Breast epithelium (tissue), 3 donors: Measurements from ENCODE around the gene CLMN.

Experiments
- CTCF ChIP-seq, 3 donors: fragments of 450-650 bp; IDR thresholded peaks; one replicate each; pipeline ENCODE4 v1.5.1; 2016 to 2017; ENCODE audit warnings: antibody characterized with exemption in 3 of 3, mild to moderate bottlenecking in 3 of 3, moderate library complexity in 3 of 3
- POLR2AphosphoS5 ChIP-seq, 3 donors: sonication (generic); formaldehyde crosslinking; IDR thresholded peaks; one replicate each; pipeline ENCODE4 v1.6.1; 2017; ENCODE audit warnings: antibody characterized with exemption in 3 of 3

GRCh38 chr14:95257521-95257920 lies 62.2 kb downstream of the CLMN start:
- TF ChIP-seq CTCF (IDR thresholded peaks at IDR 0.05) (no peak), POLR2AphosphoS5 (IDR thresholded peaks at IDR 0.05) (no peak)
